GM13976 (cell line): ENCODE measurements around the gene ABHD6.

ENCODE experiments used
- DNase-seq: peaks from one replicate; pipeline ENCODE4 v3.0.0; 2012; ENCODE audit warnings: low spot score
- in situ Hi-C: fragments of 300-500 bp; cut with MboI; formaldehyde crosslinking; loops from one replicate; pipeline ENCODE4 v1.12.0; 2022; ENCODE audit warnings: low sequenced_read_pairs, mixed read lengths, inconsistent platforms; ENCODE audit not compliant: unreplicated experiment
- TF ChIP-seq, protein P1 (sequence below): IDR thresholded peaks from 2 replicates; pipeline ENCODE4 v1.5.1; 2012; ENCODE audit warnings: borderline replicate concordance, mild to moderate bottlenecking; ENCODE audit not compliant: insufficient read depth; ENCODE audit errors: extremely low read depth, missing control alignments, control extremely low read depth

The ABHD6 gene

DNA sequence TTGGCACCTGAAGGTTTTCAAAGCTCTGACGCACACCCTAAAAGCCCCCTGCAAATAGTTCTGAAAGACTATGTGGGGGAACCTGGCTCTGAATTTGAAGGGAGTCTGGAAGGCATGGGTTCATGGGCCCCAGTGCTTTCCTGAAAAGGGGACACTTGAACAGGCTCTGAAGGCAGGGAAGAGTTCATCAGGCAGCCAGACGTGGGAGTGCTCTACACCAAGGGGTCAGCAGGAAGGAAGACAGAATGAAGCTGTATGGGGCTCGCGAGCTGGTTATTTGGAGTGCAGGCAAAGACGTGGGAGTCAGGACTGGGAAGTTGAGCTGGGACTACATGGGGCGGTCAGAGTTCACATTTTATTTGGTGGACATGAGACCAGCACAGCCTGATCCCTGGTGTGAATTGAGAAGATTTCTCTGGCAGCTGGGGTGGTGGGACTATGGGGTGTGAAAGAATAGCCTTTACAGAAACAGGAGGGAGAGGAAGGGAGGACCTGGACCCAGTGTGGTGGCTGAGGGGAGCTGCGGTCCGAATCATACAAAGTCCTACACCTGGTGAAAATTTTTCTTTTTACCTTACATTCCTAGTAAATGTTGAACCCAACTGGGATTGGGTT, 12.6 kb downstream of the ABHD6 start:
- TF ChIP-seq, protein P1, sequence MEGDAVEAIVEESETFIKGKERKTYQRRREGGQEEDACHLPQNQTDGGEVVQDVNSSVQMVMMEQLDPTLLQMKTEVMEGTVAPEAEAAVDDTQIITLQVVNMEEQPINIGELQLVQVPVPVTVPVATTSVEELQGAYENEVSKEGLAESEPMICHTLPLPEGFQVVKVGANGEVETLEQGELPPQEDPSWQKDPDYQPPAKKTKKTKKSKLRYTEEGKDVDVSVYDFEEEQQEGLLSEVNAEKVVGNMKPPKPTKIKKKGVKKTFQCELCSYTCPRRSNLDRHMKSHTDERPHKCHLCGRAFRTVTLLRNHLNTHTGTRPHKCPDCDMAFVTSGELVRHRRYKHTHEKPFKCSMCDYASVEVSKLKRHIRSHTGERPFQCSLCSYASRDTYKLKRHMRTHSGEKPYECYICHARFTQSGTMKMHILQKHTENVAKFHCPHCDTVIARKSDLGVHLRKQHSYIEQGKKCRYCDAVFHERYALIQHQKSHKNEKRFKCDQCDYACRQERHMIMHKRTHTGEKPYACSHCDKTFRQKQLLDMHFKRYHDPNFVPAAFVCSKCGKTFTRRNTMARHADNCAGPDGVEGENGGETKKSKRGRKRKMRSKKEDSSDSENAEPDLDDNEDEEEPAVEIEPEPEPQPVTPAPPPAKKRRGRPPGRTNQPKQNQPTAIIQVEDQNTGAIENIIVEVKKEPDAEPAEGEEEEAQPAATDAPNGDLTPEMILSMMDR, result no peak
- DNase-seq, result no peak
- in situ Hi-C loops, result no loop called here

DNA sequence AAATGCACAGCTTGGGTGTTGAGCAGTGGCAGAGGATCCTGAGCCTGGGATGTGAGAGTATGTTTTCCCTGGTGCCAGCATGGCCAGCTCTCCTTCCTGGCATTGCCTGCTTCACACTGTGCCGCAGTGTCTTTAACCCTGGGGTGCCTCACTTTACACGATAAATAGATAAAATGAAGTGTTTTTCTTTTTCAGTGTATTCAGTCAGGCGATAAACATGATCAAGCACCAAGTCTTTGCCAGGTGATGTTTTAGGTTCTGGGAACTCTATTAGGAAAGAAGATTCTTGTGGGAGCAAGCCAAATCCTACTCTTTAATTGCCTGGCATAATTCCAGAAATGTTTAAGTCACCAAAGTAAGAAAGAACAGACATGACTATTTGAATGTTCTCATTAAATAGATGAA, 14.0 kb downstream of the ABHD6 start:
- DNase-seq, result no peak
- in situ Hi-C loops, result no loop called here

DNA sequence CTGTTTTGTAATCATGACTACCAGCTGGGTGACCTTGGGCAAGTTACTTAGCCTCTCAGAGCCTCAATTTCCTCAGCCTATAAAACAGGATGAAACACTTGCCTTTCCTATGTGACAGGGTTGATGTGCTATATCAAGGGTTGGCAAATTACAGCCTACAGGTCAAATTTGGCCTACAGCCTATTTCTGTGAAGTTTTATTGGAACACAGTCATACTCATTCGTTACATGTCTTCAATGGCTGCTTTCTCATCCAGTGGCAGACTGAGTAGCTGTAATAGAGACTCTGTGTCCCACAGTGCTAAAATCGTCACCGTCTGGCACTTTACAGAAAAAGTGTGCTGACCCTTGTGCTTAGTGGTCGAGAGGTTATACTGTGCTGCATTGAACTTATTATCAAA, 16.6 kb downstream of the ABHD6 start:
- TF ChIP-seq, protein P1, result no peak
- in situ Hi-C loops, result no loop called here
- no peak for DNase-seq

More for the DNA sequence above, 14.0 kb downstream of the ABHD6 start:
- TF ChIP-seq, protein P1, result no peak

DNA sequence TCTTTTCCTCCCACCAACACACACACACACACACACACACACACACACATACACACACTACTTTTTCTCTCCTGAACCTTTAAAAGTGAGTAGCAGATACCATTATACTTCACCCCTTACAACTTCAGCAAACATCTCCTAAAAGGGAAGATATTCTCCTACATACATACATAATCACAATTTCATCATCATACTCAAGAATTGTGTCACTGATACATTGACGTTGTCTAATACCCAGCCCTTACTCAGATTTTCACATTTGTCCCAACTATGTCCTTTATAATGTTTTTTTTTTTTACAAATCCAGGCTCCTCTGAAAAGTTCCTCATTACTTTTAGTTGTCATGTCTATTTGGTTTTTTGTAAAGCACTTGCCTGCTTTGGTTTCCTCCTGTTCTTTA, 18.5 kb downstream of the ABHD6 start:
- in situ Hi-C loops, result no loop called here
- TF ChIP-seq, protein P1, result no peak
- DNase-seq, result no peak

DNA sequence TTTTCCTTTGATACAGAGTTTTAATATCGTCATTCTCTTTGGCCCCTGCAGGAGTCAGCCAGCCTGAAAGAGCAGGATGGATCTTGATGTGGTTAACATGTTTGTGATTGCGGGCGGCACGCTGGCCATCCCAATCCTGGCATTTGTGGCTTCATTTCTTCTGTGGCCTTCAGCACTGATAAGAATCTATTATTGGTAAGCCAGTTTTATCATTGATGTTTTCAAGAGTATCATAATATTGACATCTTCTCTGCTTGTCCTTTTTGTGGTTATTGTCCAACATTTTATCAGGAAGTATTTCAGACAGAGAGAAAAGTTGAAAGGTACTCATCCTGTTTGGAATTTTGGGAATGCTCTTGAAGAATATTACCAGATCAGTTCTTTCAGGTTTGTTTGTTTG, 18.9 kb downstream of the ABHD6 start:
- in situ Hi-C loops, result no loop called here
- TF ChIP-seq, protein P1, result no peak
- DNase-seq, result no peak

DNA sequence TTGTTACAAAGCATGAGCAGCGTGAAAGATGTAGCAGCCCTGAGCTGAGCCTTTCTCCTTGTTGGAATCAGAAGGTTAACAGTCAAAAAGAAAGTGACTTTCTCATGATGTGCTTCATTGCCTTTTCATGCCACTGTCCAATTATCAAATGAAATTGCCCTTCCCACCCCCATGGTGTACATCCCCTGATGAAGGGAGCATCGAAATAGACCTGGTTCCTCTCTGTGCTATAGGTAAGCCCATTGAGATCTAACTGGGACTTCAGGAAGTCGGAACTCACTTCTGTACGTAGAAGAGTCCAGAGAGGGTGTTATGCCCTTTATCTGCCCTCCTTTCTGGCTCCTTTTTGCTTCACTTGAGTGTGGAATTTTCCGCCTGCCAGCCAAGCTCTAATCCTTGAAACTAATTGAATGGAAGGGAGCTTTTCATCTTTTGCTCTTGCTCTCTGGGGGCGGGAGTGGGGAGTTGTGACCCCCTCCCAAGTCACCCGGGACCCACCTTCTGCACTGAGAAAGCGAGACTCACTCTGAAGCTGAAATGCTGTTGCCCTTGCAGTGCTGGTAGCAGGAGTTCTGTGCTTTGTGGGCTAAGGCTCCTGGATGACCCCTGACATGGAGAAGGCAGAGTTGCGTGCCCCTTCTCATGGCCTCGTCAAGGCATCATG, 20.9 kb downstream of the ABHD6 start:
- in situ Hi-C loops, result no loop called here
- no peak for DNase-seq
- TF ChIP-seq, protein P1, result no peak
